Endothelial cell of umbilical vein (primary cell): ENCODE results near the gene WDR86. TPM values are rescaled to one million over a fixed set of nuclear protein-coding genes. Genes with fewer than 3 reads are reported as not detected.
A peak's percentile ranks its signal among the peaks of the same experiment; 100 is the strongest.

Source experiments
- BruUV-seq: library from RNA; stranded (reverse); fragments of 400-500 nt; replicated peaks from 2 replicates; lab custom pipeline; 2021; lab: Mats Ljungman, UMichigan
- CTCF ChIA-PET: fragments of 300-600, 350-600 bp; sonication (Branson Sonifier 250); formaldehyde crosslinking; loops from one replicate; lab custom pipeline; 2021; ENCODE audit warnings: antibody characterized with exemption, inconsistent platforms; lab: Charles Lee
- POLR2A ChIA-PET: fragments of 300-600, 350-600 bp; sonication (Branson Sonifier 250); formaldehyde crosslinking; loops from one replicate; lab custom pipeline; 2021; ENCODE audit warnings: antibody characterized with exemption, inconsistent platforms; lab: Charles Lee
- DNase-seq: peaks from one replicate; pipeline ENCODE4 v3.0.0-alpha.2; 2011; ENCODE audit warnings: low read depth, low spot score
- FAIRE-seq: peaks from 2 replicates; lab custom pipeline; 2011; peaks lifted over from hg19 to GRCh38; lab: Jason Lieb, UNC
- H2AFZ ChIP-seq: 2 replicates; pipeline ENCODE4 v1.6.0; 2012; ENCODE audit warnings: low read depth, low read length, control low read depth, inconsistent platforms
- H3K27ac ChIP-seq: 2 replicates; pipeline ENCODE4 v1.5.1; 2011; ENCODE audit warnings: low read depth, mild to moderate bottlenecking, control low read depth, low read length, moderate library complexity; ENCODE audit not compliant: insufficient read depth
- H3K27me3 ChIP-seq, 2 experiments: 2 replicates each; pipeline versions ENCODE4 v1.6.0 to v1.6.1; 2011; ENCODE audit warnings: low read length in 2 of 2, mixed read lengths in 1 of 2; ENCODE audit not compliant: control insufficient read depth in 2 of 2, insufficient read depth in 2 of 2
- H3K36me3 ChIP-seq, 2 experiments: 2 replicates in 1 of 2; 3 replicates in 1 of 2; pipeline ENCODE4 v1.5.1; 2011; ENCODE audit warnings: low read length in 2 of 2, mild to moderate bottlenecking in 1 of 2, moderate library complexity in 1 of 2; ENCODE audit not compliant: control insufficient read depth in 2 of 2, insufficient read depth in 2 of 2; ENCODE audit errors: extremely low read depth in 1 of 2
- H3K4me1 ChIP-seq: 3 replicates; pipeline ENCODE4 v1.5.1; 2011; ENCODE audit warnings: mild to moderate bottlenecking, low read length; ENCODE audit not compliant: control insufficient read depth, insufficient read depth; ENCODE audit errors: extremely low read depth
- H3K4me2 ChIP-seq: 2 replicates; pipeline ENCODE4 v1.6.1; 2011; ENCODE audit warnings: low read length, control low read depth, mixed read lengths; ENCODE audit not compliant: insufficient read depth
- H3K4me3 ChIP-seq, 3 experiments: fragments of 200-600 bp in 1 of 3; sonication (generic), shearing (Covaris generic) in 1 of 3; replicated peaks in 1 of 3; 2 replicates each; pipeline ENCODE4 v1.5.1; 2011 to 2016; ENCODE audit warnings: control low read depth in 3 of 3, low read length in 3 of 3, mild to moderate bottlenecking in 2 of 3, inconsistent platforms in 1 of 3, low read depth in 1 of 3, moderate library complexity in 1 of 3; ENCODE audit not compliant: insufficient read depth in 1 of 3
- H3K79me2 ChIP-seq: 2 replicates; pipeline ENCODE4 v1.6.0; 2012; ENCODE audit warnings: low read length, inconsistent platforms; ENCODE audit not compliant: control insufficient read depth, insufficient read depth
- H3K9ac ChIP-seq: replicated peaks from 2 replicates; pipeline ENCODE3; 2011; ENCODE audit warnings: low read length, control low read depth; ENCODE audit not compliant: insufficient read depth; ENCODE audit errors: extremely low read depth
- H3K9me1 ChIP-seq: replicated peaks from 3 replicates; pipeline ENCODE4 v1.6.0; 2011; ENCODE audit warnings: mild to moderate bottlenecking, low read length; ENCODE audit not compliant: control insufficient read depth, insufficient read depth; ENCODE audit errors: extremely low read depth
- H3K9me3 ChIP-seq: replicated peaks from 2 replicates; pipeline ENCODE4 v1.5.1; 2012; ENCODE audit warnings: low read length, inconsistent platforms; ENCODE audit not compliant: control insufficient read depth, insufficient read depth
- H4K20me1 ChIP-seq: replicated peaks from 2 replicates; pipeline ENCODE3; 2011; ENCODE audit warnings: mild to moderate bottlenecking, low read length; ENCODE audit not compliant: control insufficient read depth, insufficient read depth; ENCODE audit errors: extremely low read depth
- CTCF ChIP-seq, 2 donors: IDR thresholded peaks; 1 replicate in 1 of 2; 2 replicates in 1 of 2; pipeline ENCODE4 v1.5.1; 2011; ENCODE audit warnings: low read length in 2 of 2, mild to moderate bottlenecking in 2 of 2, moderate library complexity in 2 of 2, control low read depth in 1 of 2, inconsistent platforms in 1 of 2, low read depth in 1 of 2; ENCODE audit not compliant: insufficient read depth in 1 of 2; ENCODE audit errors: extremely low read depth in 1 of 2
- EZH2 ChIP-seq: IDR thresholded peaks from 2 replicates; pipeline ENCODE4 v1.6.1; 2012; ENCODE audit warnings: borderline replicate concordance, low read depth, mild to moderate bottlenecking, moderate library complexity, low read length, inconsistent platforms; ENCODE audit not compliant: severe bottlenecking
- FOS ChIP-seq: IDR thresholded peaks from 2 replicates; pipeline ENCODE4 v1.6.1; 2011; ENCODE audit warnings: mild to moderate bottlenecking, low read length, moderate library complexity, borderline replicate concordance; ENCODE audit not compliant: insufficient read depth
- GATA2 ChIP-seq: IDR thresholded peaks from 2 replicates; pipeline ENCODE4 v1.7.0; 2011; ENCODE audit warnings: low read depth, mild to moderate bottlenecking, moderate library complexity, mixed read lengths, low read length; ENCODE audit not compliant: insufficient read length, insufficient read depth
- JUN ChIP-seq: IDR thresholded peaks from 2 replicates; pipeline ENCODE4 v1.6.1; 2011; ENCODE audit warnings: borderline replicate concordance, low read depth; ENCODE audit not compliant: insufficient read length, insufficient read depth
- MAX ChIP-seq: IDR thresholded peaks from 2 replicates; pipeline ENCODE4 v1.6.1; 2011; ENCODE audit not compliant: insufficient read depth, insufficient read length
- POLR2A ChIP-seq: IDR thresholded peaks from 2 replicates; pipeline ENCODE4 v1.6.1; 2012; ENCODE audit warnings: low read depth, mild to moderate bottlenecking, control low read depth, low read length
- POLR2AphosphoS5 ChIP-seq: IDR thresholded peaks from 2 replicates; pipeline ENCODE4 v1.6.1; 2012; ENCODE audit warnings: low read depth, mild to moderate bottlenecking, control low read depth, low read length, moderate library complexity; ENCODE audit not compliant: insufficient read depth
- dilution Hi-C: fragments of 300-500 bp; cut with MboI; formaldehyde crosslinking; loops from one replicate; pipeline ENCODE4 v1.15.0; 2019; ENCODE audit warnings: low sequenced_read_pairs; ENCODE audit not compliant: extremely low pct_ligation_motif_present
- intact Hi-C: fragments of 100-400 bp; cut with micrococcal nuclease; formaldehyde crosslinking; loops from one replicate; pipeline ENCODE4 v1.10.0; 2022
- polyA plus RNA-seq, 4 experiments: library from polyadenylated mRNA; depleted of rRNA in 3 of 4; stranded (reverse) in 3 of 4; unstranded in 1 of 4; fragments of >200 nt; gene quantifications; 2 replicates each; pipeline versions ENCODE4 v1.2.1 to v1.2.3, GENCODE V29; 2011 to 2012; ENCODE audit warnings: missing spikeins in 1 of 4
- total RNA-seq: library from RNA; stranded (reverse); gene quantifications from 2 replicates; pipeline ENCODE4 v1.2.3, GENCODE V29; 2021

Gene WDR86
- total and polyA plus RNA-seq, 2 donors (not counting 3 experiments of a cell fraction or from before 2014, with no cell fraction given), result not detected

GRCh38 chr7:151410405-151411390, 860 bp upstream of the WDR86 start:
- Histone ChIP-seq H4K20me1 (no peaks in the 10 kb centered on the region), H3K9me3 (no peaks in the 10 kb centered on the region), H3K36me3 (no peaks in the 10 kb centered on the region), H3K27me3 (peaks cover 50 to 62% of the 10 kb centered on the region in 2 experiments), H3K4me1 (no peaks in the 10 kb centered on the region), H3K27ac (no peak overlapping the region), H3K4me2 (no peak overlapping the region), H3K9me1 (no peaks in the 10 kb centered on the region), H3K79me2 (no peaks in the 10 kb centered on the region), H3K4me3 (no peak overlapping the region), H3K9ac (no peak overlapping the region), H2AFZ (no peak overlapping the region)
- no TSS peak for BruUV-seq
- no peak for TF ChIP-seq JUN
- TF ChIP-seq GATA2, result no peak
- no peak for TF ChIP-seq CTCF (IDR thresholded peaks at IDR 0.05; ENCODE audit: extremely low read depth in 1 of 2, insufficient read depth in 1 of 2, low read depth in 1 of 2, low read length in 2 of 2)
- no peak for TF ChIP-seq FOS
- no peak for TF ChIP-seq MAX
- TF ChIP-seq EZH2, result peak; percentile 10
- TF ChIP-seq POLR2A, result no peak
- TF ChIP-seq POLR2AphosphoS5, result no peak
- intact Hi-C loops, result no loop called here
- dilution Hi-C loops, result no loop called here
- CTCF ChIA-PET, result interaction anchor here (1.2 to 1.5 kb wide), 3 partner anchors 38 to 372 kb away, joined by 3 read pairs; no protein-coding TSS in a partner anchor
- POLR2A ChIA-PET, result no interaction called here
- DNase-seq (no peak), FAIRE-seq (no peak)
